Glutamatergic neuron (in vitro differentiated cells): ENCODE measurements around the gene EML6. TPM values are rescaled to one million over a fixed set of nuclear protein-coding genes. Genes with fewer than 3 reads are reported as not detected.

Source experiments
- DNase-seq: peaks from one replicate; pipeline ENCODE4 v3.0.0; 2022
- H3K27ac Mint-ChIP-seq: one replicate; pipeline ENCODE4 v1.8.0; 2020; ENCODE audit warnings: mild to moderate bottlenecking, mixed read lengths, inconsistent platforms; ENCODE audit not compliant: unreplicated experiment
- H3K27me3 Mint-ChIP-seq: one replicate; pipeline ENCODE4 v1.8.0; 2020; ENCODE audit warnings: mild to moderate bottlenecking, moderate library complexity, mixed read lengths, inconsistent platforms; ENCODE audit not compliant: unreplicated experiment
- H3K36me3 Mint-ChIP-seq: one replicate; pipeline ENCODE4 v1.8.0; 2020; ENCODE audit warnings: mild to moderate bottlenecking, mixed read lengths, inconsistent platforms; ENCODE audit not compliant: unreplicated experiment
- H3K4me1 Mint-ChIP-seq: one replicate; pipeline ENCODE4 v1.8.0; 2020; ENCODE audit warnings: mild to moderate bottlenecking, low read depth, mixed read lengths, inconsistent platforms; ENCODE audit not compliant: unreplicated experiment
- H3K4me3 Mint-ChIP-seq: one replicate; pipeline ENCODE4 v1.8.0; 2020; ENCODE audit warnings: mild to moderate bottlenecking, mixed read lengths, inconsistent platforms; ENCODE audit not compliant: unreplicated experiment
- H3K9me3 Mint-ChIP-seq: one replicate; pipeline ENCODE4 v1.8.0; 2020; ENCODE audit warnings: mild to moderate bottlenecking, moderate library complexity, mixed read lengths, inconsistent platforms; ENCODE audit not compliant: unreplicated experiment
- total RNA-seq: library from RNA; stranded (reverse); fragmentation: NEBNext Ultra II Directional; extraction: Animal tissue kit (Norgen Biotek cat#: 25700); gene quantifications from one replicate; pipeline ENCODE4 v1.2.1, GENCODE V29; 2021; ENCODE audit not compliant: unreplicated experiment
- TF ChIP-seq, protein P1 (sequence below): fragments of 200-600 bp; sonication (generic); IDR thresholded peaks from one replicate; pipeline ENCODE4 v1.5.0; 2021; ENCODE audit not compliant: partially characterized antibody, unreplicated experiment

Gene EML6
- total RNA-seq, 1 donor from 2014 or later, result 0.91 TPM

DNA sequence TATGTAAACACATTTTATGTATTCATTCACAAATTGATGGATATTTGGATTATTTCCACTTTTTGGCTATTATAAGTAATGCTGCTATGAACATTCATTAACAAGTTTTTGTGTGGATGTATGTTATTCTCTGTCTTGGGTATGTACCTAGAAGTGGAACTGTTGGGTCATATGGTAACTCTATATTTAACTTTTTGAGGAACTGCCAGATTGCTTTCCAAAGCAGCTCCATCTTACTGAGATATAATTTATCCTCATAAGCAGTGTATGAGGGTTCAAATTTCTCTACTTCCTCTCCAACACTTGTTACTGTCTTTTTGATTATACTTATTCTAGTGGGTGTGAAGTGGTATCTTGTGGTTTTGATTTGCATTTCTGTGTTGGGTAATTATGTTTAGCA, 7.1 kb upstream of the EML6 start:
- H3K4me3 Mint-ChIP-seq, result no peak overlapping the region
- no peaks in the 10 kb centered on the region for H3K9me3 Mint-ChIP-seq
- TF ChIP-seq, protein P1, sequence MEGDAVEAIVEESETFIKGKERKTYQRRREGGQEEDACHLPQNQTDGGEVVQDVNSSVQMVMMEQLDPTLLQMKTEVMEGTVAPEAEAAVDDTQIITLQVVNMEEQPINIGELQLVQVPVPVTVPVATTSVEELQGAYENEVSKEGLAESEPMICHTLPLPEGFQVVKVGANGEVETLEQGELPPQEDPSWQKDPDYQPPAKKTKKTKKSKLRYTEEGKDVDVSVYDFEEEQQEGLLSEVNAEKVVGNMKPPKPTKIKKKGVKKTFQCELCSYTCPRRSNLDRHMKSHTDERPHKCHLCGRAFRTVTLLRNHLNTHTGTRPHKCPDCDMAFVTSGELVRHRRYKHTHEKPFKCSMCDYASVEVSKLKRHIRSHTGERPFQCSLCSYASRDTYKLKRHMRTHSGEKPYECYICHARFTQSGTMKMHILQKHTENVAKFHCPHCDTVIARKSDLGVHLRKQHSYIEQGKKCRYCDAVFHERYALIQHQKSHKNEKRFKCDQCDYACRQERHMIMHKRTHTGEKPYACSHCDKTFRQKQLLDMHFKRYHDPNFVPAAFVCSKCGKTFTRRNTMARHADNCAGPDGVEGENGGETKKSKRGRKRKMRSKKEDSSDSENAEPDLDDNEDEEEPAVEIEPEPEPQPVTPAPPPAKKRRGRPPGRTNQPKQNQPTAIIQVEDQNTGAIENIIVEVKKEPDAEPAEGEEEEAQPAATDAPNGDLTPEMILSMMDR, result no peak
- peaks cover 5% of the 10 kb centered on the region for H3K36me3 Mint-ChIP-seq
- no peak overlapping the region for H3K27ac Mint-ChIP-seq
- no peaks in the 10 kb centered on the region for H3K4me1 Mint-ChIP-seq
- DNase-seq, result no peak
- no peaks in the 10 kb centered on the region for H3K27me3 Mint-ChIP-seq

DNA sequence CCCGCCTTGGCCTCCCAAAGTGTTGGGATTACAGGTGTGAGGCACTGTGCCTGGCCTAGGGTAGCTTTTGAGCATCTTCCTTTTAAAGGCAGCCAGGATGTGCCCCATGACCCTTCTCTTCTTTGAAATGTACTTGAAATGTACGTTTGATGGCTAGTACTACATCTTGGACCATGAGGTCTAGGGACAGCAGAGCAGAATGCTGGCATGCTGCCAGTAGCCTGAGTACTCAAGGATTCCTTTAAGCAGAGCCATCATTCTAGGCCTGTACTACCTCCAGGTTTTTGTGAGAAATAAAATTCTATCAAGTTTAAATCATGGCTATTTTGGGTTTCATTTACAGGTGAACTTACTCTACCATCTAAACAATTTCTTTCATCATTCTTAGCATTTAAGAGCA, 2.9 kb upstream of the EML6 start:
- peaks cover 10% of the 10 kb centered on the region for H3K27me3 Mint-ChIP-seq
- H3K4me1 Mint-ChIP-seq, result peaks cover 2% of the 10 kb centered on the region
- no peak overlapping the region for H3K27ac Mint-ChIP-seq
- no peak for DNase-seq
- TF ChIP-seq, protein P1, result no peak
- no peak overlapping the region for H3K4me3 Mint-ChIP-seq
- peaks cover 3% of the 10 kb centered on the region for H3K9me3 Mint-ChIP-seq
- peaks cover 5% of the 10 kb centered on the region for H3K36me3 Mint-ChIP-seq

DNA sequence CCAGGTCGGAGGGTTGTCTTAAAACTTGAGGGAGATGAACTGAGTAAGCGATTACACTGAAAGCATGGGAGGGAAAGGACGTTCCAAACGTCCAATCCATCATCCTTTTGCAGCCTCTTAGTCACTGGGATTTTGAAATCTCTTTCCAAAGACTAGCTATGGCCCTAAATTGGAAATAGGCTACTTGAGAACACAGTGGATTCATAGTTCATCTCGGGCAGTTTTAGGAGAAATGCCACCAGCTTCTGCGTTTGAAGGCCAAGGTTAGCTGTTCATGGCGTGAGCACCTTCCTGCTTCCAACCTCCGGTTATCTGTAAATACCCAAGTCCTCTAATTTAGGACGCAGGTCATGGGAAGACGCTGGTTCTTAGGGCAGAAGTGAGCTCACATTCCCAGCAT, 821 bp upstream of the EML6 start:
- Mint-ChIP-seq H3K4me1 (peaks cover 4% of the 10 kb centered on the region), H3K27me3 (peaks cover 16% of the 10 kb centered on the region), H3K27ac (no peak overlapping the region), H3K4me3 (peak overlapping the region; percentile 85), H3K36me3 (peaks cover 5% of the 10 kb centered on the region), H3K9me3 (peaks cover 3% of the 10 kb centered on the region)
- no peak for DNase-seq
- TF ChIP-seq, protein P1, result no peak

DNA sequence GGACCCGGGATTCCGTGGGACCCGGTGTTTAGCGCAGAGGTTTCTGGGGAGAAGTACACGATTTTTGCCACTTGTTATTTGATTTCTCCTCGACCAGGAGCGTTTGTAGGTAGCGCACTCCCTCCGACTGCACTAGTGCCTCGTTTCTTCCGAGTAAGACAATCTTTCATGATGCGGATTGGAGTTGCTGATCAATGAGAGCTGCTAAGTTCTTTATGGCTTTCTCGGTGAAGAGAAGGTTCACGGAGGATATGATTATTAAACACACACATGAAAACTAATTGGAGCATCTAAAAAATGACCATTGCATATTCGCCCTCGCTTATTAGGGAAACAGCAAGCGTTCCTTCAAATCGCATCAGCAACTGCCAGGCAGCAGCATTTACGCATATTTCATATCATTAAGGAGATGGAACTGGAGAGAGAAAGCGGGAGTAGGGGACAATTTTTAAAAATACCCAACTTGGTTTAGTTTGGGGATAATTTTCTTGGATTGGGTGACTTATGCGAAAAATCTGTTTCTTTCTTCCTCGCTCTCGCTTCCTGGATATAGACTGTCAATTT, 616 bp downstream of the EML6 start:
- peak overlapping the region; percentile 93 for H3K4me3 Mint-ChIP-seq
- H3K27me3 Mint-ChIP-seq, result peaks cover 16% of the 10 kb centered on the region
- H3K9me3 Mint-ChIP-seq, result peaks cover 3% of the 10 kb centered on the region
- peaks cover 2% of the 10 kb centered on the region for H3K36me3 Mint-ChIP-seq
- TF ChIP-seq, protein P1, result no peak
- DNase-seq, result no peak
- H3K4me1 Mint-ChIP-seq, result peaks cover 4% of the 10 kb centered on the region
- H3K27ac Mint-ChIP-seq, result peak overlapping the region; percentile 57

DNA sequence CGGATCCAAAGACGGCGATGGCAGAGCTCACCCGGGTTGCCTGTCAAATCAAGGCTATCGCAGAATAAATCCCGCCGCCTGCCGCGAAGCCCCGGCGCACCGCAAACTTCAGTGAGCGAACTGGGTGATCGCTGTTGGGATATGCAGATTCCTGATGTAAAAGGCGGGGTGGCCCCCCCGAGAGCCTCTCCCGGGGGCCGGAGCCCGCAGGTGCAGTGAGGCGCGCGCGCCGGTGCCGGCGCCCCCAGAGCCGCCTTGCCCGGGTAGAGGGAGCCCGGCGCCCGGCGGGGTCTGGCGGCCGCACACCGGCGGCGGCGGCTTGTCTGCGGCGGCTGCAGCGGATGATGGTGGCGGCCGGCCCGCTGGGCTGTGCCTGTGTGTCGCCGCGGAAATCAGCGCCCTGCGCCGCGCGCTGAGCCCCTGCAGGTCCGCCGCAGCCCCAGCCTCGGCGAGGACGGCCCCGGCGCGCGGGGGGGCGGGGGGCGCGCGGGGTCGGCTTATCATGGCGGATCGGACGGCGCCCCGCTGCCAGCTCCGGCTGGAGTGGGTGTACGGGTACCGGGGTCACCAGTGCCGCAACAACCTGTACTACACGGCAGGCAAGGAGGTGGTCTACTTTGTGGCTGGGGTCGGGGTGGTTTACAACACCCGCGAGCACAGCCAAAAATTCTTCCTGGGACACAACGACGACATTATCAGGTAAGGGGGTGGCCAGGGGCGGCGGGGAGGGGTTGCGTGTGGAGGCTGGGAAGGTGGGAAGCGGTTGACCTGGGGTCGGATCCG, 1.3 kb downstream of the EML6 start:
- Mint-ChIP-seq H3K4me3 (peak overlapping the region; percentile 94), H3K36me3 (no peaks in the 10 kb centered on the region), H3K4me1 (peaks cover 4% of the 10 kb centered on the region), H3K9me3 (peaks cover 3% of the 10 kb centered on the region), H3K27ac (no peak overlapping the region), H3K27me3 (peaks cover 16% of the 10 kb centered on the region)
- TF ChIP-seq, protein P1, result no peak
- DNase-seq, result peak; percentile 72
